Measurements from ENCODE around the gene MAP4. TPM values are rescaled to one million over a fixed set of nuclear protein-coding genes. Genes with fewer than 3 reads are reported as not detected.

Gene MAP4
- polyA plus RNA-seq, 1 donor from 2014 or later: 186 TPM

- H4K20me1 ChIP-seq (ENCODE audit: insufficient read depth): no peaks in the 10 kb centered on the region
Observed at GRCh38 chr3:47851888-47852603, 164.2 kb downstream of the MAP4 start.

GRCh38 chr3:47850564-47851410, 165.4 kb downstream of the MAP4 start:
- no peaks in the 10 kb centered on the region for H3F3A ChIP-seq (ENCODE audit: insufficient read depth, low read length, poor library complexity, severe bottlenecking)
- H4K20me1 ChIP-seq (ENCODE audit: insufficient read depth): no peaks in the 10 kb centered on the region
- H3K4me3 ChIP-seq (ENCODE audit: low read length): no peak overlapping the region
- no peaks in the 10 kb centered on the region for H3K79me2 ChIP-seq (replicated peaks; ENCODE audit: insufficient read depth, low read length)
- H2AFZ ChIP-seq (ENCODE audit: low read depth, low read length): no peak overlapping the region
- H3K9me2 ChIP-seq (ENCODE audit: insufficient read depth, low read length): no peaks in the 10 kb centered on the region
- H3K9ac ChIP-seq (ENCODE audit: low read length): no peak overlapping the region
- no peak overlapping the region for H3K27ac ChIP-seq (ENCODE audit: low read length)
- no peaks in the 10 kb centered on the region for H3K27me3 ChIP-seq (ENCODE audit: insufficient read depth, low read depth, low read length)
- no peak overlapping the region for H3K4me2 ChIP-seq (ENCODE audit: low read length)
- no peak for TF ChIP-seq SMC3 (conservative IDR thresholded peaks at IDR 0.05; ENCODE audit: poor library complexity)
- no peaks in the 10 kb centered on the region for H3K9me3 ChIP-seq (ENCODE audit: low read length)
- H3K36me3 ChIP-seq (ENCODE audit: insufficient read depth, low read length): peaks cover 3% of the 10 kb centered on the region

More at GRCh38 chr3:47851888-47852603, 164.2 kb downstream of the MAP4 start:
- Histone ChIP-seq H3K4me2 (ENCODE audit: low read length) (no peak overlapping the region), H2AFZ (ENCODE audit: low read depth, low read length) (no peak overlapping the region), H3K4me3 (ENCODE audit: low read length) (no peak overlapping the region), H3K9me3 (ENCODE audit: low read length) (no peaks in the 10 kb centered on the region), H3K27me3 (ENCODE audit: insufficient read depth, low read depth, low read length) (no peaks in the 10 kb centered on the region), H3K36me3 (ENCODE audit: insufficient read depth, low read length) (peaks cover 5% of the 10 kb centered on the region), H3K79me2 (replicated peaks; ENCODE audit: insufficient read depth, low read length) (no peaks in the 10 kb centered on the region), H3K27ac (ENCODE audit: low read length) (no peak overlapping the region), H3K9me2 (ENCODE audit: insufficient read depth, low read length) (no peaks in the 10 kb centered on the region), H3F3A (ENCODE audit: insufficient read depth, low read length, poor library complexity, severe bottlenecking) (no peaks in the 10 kb centered on the region), H3K9ac (ENCODE audit: low read length) (no peak overlapping the region)
- TF ChIP-seq REST (IDR thresholded peaks at IDR 0.05; ENCODE audit: borderline replicate concordance) (no peak), POLR2AphosphoS5 (IDR thresholded peaks at IDR 0.05) (no peak), TAF1 (IDR thresholded peaks at IDR 0.05; ENCODE audit: low read depth) (no peak), EZH2 (IDR thresholded peaks at IDR 0.05; ENCODE audit: borderline replicate concordance, insufficient read depth, low read length, poor library complexity, severe bottlenecking) (no peak), RAD21 (conservative IDR thresholded peaks at IDR 0.05) (no peak), EP300 (conservative IDR thresholded peaks at IDR 0.05; ENCODE audit: poor library complexity, severe bottlenecking) (no peak), SMC3 (conservative IDR thresholded peaks at IDR 0.05; ENCODE audit: poor library complexity) (no peak), MXI1 (conservative IDR thresholded peaks at IDR 0.05; ENCODE audit: poor library complexity, severe bottlenecking) (no peak)
- TF ChIP-seq, protein P1, sequence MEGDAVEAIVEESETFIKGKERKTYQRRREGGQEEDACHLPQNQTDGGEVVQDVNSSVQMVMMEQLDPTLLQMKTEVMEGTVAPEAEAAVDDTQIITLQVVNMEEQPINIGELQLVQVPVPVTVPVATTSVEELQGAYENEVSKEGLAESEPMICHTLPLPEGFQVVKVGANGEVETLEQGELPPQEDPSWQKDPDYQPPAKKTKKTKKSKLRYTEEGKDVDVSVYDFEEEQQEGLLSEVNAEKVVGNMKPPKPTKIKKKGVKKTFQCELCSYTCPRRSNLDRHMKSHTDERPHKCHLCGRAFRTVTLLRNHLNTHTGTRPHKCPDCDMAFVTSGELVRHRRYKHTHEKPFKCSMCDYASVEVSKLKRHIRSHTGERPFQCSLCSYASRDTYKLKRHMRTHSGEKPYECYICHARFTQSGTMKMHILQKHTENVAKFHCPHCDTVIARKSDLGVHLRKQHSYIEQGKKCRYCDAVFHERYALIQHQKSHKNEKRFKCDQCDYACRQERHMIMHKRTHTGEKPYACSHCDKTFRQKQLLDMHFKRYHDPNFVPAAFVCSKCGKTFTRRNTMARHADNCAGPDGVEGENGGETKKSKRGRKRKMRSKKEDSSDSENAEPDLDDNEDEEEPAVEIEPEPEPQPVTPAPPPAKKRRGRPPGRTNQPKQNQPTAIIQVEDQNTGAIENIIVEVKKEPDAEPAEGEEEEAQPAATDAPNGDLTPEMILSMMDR (IDR thresholded peaks at IDR 0.05; ENCODE audit: poor library complexity, severe bottlenecking): no peak
